Stimulated activated CD4-positive, alpha-beta T cell treated with anti-CD3 and anti-CD28 coated beads, Interleukin-12 subunit alpha, Interleukin-12 subunit beta, amount 100 ng/mL, for 48 hours (primary cell): ENCODE data around the gene HIVEP2.

Source experiments
- DNase-seq, 3 donors: peaks; one replicate each; pipeline ENCODE4 v3.0.0-alpha.2; 2020; ENCODE audit warnings: low read depth in 2 of 3, low spot score in 1 of 3

Gene HIVEP2

DNA sequence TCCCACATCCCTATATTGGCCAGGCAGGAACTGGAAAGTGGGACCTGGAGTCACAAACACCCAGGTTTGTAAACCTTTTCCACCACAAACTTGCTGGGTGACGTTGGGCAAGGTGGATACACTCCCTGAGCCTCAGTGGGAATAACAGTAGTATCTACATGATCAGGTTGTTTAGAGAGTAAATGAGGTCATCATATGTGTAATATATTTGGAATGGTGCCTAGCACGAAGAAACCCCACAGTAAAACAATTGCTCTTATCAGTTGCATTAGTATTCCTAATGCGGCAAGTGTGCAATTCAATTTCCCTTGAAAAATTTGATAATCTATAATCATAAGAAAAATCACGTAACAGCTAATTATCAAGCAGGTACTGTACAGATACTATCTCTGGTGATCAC is 51.9 kb downstream of the HIVEP2 start:
- DNase-seq: no peak

DNA sequence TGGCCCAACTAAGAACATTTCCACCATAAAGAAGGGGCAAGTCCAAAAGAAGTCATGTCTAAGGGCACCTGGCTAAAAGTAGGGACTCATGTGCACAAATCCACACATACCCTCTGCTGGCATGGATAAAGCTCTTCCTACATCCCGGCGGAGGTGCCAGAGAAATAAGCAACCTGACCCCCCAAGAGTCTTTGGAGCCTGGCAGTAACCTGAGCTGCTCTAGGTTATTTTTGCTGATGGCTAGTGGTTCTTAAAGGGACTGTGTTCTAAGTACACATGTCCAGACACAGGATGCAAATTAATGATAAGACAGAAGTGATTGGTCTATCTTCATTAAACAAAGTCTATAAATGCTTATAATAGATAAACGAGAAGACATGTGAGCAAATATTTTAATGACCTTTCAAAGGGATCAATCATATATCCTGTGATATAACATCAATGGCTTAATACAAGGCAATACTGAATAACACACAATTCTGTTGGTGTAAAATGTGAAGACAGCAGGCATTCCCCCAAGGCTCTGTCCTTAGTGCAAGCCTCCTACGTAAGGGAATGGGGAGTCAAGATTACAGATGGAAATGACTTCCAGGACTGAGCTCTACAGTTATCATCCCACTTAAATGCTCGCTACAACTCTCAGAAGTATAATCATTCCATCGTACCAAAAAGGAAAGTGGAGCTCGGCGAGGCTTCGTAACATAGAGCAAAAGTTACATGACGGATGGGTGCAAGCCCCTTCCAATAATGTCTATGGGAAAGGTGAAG is 52.5 kb downstream of the HIVEP2 start:
- DNase-seq: no peak

DNA sequence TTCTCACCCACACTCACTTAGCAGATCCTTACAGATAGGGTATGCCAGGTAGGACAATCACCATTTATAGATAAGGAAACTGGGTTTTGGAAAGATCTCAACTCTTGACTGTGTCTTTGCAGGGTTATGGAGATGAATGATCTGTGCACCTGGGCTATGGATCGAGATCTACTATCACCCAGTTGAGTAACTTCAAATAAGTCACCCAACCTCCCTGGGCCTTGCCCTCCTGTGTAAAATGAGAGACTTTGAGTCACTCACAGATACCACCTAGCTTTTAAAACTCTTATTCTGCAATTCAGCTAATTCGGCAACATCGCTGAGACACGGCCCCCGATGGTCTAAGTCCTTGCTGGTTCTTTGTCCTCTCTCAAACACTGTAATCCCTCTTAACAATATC is 53.5 kb downstream of the HIVEP2 start:
- DNase-seq: no peak

DNA sequence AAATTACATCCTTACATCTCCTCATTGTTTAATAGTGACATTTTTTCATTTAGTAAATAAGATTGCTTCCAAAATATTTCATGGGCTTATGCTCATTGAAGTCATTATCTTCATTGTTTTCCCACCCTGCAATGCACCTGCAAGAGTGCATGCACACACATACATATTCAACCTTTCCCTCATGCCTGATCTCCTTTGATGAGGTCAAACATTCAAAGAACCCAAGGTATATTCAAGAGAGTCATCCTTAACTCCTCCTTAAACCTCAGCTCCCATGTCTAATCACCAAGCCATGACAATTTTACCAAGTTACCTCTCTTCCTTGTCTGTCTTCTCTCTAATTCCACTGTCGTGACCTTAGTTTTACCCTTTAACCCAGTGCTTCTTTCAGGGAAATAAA is 56.5 kb downstream of the HIVEP2 start:
- DNase-seq: no peak

DNA sequence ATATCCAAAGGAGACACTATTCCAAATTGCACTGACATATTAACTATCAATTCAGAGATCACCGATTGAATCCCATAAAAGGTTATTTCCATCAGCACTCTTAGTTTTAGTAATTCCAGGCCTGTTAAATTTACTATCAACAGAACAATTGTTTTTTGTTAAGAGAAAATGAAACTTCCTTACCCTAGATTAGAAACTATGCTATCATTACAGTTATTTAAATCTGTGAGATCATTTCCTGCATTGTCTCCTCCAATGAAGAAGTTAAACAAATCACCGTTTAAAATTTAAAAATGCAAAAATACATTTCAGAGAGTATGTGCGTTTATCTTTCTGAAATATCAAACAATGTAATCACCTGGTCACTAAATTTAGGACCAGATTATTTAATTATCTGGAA is 57.5 kb downstream of the HIVEP2 start:
- DNase-seq: no peak

DNA sequence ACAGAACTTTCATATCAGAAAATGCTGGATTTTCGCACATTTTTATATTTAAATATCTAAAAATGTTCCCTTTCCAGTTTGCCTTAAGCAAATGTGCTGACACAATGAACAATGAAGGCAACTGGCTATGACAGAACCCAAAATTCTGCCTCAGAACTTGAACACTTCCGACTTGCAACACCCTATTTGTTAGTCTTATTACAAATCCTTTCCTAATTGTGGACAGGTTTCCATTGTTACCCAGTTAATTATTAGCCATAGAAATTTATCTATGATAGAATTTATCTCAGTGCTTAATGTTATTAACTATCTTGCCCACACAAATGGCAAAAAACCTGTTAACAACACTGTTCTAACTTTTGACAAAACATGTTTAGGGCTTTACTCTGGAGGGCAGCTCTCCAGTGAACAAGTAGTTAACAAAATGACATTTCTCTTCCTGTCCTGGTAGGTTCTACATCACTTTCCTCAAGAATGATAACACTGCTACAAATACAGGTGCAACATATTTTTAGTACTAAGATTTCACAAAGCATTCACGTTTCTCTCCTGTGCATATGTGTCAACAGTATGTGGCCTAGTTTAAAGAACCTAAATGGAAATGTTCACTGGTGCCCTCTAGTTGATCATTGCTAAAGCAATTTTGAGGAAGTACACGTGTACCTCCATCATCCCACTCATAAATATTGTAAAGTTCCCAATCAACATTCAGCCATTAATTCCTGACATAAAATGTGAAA is 58.4 kb downstream of the HIVEP2 start:
- DNase-seq: no peak

DNA sequence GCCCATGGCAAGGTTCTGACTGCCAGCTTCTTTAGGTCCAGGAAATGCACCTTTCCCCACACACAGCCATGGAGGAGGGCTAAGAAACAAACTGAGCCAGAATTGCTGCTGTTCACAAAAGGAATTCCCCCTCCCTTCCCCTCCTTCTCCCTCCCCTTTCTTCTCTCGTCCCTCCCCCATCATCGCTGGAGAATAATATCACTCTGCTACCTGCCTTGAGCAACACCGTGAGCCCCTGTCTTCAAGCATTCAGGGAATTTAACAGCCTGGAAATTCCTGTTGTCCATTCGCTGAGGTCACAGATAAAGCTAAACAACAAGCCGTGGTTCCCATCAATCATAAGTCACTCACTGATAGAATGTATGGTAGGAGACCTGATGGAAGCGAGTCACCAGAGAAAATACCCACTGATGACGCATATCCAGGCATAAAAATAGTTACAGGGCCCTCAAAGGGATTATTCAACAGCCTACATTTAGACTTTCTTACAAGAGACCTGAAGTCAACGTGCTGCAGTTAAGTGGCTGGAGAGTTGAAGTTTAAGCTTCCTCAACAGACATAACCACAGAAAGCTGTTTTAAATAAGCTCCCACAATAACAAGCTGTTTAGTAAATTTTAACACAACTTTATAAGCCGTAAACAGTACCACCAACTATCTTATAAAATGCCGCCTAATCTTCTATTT is 59.7 kb downstream of the HIVEP2 start:
- DNase-seq: peak in 1 of 3 donors; percentile 44

DNA sequence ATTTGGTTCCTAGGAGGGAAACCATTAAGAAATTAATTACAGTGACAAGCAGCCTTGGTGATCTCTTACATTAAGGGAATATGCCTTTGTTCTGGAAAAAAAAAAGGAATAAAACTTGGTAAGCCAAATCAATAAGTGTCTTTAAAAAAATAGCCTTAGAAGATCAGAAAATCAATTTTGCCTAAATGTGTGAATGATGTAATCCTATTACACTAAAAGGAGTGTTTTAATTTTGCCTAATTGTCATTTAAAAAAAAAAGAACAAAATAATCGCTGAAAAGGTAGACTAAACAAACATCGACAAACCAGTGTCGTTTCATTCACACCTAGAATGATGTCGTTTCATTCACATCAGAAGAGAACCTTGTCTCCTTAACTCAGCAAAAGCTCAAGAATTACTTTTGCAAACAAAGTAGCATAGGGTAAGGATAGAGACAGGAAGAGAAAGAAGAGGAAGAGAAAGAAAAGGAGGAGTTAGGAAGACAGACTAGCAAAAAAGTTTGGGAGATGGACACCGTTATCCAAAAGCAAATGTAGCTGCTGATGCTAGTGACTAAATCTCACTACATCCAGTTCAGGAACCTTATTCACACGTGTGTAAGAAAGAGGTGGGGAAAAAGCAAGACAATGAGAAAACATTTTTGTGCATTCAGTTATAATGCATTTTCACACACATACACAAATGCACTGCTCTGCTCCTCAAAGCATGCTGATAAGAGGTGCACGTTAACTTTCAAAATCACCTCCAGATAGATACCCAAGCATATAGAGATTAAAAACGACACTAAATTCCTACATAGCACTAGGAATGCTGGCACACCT is 60.6 kb downstream of the HIVEP2 start:
- no peak for DNase-seq

DNA sequence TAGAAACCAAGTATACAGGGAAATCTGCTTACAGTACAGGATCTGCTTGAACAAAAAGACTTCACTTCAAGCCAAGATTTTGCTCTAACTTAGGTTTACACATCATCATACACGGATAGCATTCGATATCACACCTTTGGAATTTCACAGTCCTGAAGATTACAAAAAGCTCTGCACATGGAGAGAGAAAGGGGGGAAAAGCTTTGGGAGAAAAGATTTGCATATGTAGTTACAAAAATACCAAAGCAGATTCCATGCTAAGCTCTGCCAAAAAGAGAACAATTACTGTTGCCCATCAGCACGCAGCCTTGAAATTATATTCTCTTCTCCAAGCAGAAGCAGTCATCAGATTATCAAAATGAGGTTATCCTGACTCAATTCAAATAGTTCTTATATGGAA is 62.0 kb downstream of the HIVEP2 start:
- no peak for DNase-seq

DNA sequence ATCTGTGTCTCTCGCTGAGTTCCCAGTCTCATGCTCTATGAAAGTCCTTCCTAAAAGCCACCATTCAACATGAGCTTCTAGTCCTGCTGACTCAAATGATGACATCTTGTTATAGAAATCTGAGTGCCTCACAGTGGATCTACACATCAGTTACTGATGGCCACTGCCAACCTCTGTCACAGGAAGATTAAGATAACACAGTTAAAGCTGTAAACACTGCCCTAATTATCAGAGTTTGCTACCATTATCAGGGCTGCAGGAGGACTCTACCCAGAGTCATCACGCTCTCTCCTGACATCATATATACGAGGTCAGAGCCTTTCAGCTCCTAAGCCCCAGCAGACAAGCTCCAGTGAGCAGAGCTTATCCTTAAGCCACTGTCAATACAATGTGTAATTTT is 63.2 kb downstream of the HIVEP2 start:
- no peak for DNase-seq

DNA sequence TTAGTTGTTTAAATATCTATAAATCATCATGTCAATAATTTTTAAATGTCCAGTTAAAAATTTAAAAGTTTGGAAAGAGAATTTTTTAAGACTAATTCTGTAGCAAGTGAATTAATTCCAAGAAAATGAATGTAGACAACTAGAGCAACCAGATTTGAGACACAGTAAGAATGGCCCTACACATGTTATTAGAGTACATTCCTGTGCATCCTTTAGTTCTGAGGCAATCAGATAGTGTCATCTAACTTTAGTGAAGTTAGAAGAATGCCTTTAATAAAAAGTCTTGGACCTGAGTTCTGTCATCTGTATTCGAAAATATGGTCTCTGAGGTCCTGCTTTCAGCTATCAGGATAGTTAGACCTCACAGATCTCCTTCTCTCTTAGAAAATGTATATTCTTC is 63.7 kb downstream of the HIVEP2 start:
- DNase-seq: no peak

DNA sequence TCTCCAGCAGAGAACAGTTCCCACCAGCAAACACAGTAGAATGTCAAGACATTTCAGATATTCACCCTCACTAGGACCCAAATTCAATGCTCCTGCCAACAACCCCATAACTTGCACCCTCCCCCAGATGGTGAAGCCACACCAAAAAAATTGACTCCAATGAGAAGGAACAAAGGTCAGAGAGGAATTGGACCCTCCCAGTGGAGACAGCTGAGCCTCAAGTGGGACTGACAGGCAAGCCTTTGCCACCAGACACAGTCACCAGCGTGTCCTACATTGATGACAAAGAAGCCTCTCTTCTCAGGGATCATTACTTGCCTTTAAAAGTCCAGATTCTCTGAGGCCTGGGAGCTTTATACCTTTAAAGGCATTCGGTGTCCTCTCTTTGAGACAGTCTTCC is 64.8 kb downstream of the HIVEP2 start:
- DNase-seq: no peak

DNA sequence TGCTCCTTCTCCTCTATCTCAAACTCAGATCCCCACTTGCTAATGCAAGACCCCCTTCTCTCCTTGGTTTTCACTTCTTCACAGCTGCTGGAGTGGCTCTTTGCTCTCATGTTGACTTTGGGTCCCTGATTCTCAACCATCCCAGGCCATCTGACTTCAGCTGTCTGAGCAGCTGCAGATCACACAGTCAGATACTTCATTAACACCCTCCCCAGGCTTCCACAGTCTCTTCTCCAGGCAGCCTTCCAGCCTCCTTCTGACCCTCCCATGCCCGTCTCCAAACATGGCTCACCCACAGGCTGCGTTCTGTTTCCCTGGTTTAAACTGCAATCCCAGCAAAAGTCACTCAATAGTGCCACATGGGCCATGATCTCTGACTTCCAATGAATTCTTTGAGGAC is 65.4 kb downstream of the HIVEP2 start:
- no peak for DNase-seq

DNA sequence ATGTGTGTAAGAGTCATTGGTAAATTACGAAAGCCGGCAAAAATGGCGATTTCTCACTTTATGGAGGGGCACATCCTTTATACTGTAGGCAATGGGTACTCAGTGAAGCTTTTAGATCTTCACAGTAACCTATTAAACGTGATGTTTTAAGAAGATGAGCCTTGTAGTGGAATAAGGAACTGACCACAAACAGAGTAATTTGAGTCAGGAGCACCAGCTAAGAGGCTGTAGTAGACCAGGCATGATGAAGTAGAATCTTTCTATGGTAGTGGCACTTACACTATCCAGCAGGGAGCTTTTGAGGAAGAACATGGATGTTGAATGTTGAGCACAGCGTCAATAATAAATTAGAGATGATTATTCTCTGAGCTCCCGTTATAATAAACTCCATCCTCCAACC is 65.9 kb downstream of the HIVEP2 start:
- no peak for DNase-seq

DNA sequence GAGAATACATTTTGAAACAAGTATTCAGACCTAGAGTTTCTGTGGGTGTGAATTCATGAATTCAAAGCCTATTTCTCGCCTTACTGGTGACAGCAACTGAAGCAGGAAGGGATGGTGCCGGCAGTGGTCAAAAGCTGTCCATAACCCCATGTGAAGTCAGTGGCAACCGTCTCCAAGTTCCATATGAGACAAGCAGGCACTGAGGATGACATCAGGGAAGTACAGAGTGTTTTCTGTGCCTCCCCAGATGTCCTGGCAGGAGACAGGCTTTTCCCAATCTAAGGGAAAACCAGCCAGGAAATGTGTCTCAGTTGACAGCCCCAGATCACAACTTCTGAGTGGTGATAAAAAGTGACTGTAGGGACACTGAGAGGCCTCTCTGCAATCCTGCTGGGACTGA is 66.6 kb downstream of the HIVEP2 start:
- no peak for DNase-seq

DNA sequence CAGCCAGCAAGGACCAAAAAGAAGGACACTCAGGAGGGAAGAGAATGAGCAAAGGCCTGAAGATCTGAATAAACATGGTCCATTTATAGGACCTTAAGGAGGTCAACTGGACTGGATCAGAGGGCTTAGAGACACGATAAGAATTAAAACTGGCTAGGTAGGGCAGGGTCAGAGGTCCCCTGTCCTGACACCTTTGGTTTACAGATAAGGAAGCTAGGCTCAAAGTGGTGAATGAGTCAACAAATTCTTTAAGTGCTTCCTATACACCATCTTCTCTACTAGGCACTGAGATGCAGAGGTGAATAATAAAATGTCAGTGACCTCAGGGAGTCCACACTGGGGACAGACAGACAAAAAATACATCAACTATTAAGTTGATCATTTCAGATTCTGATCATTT is 70.3 kb downstream of the HIVEP2 start:
- DNase-seq: no peak

DNA sequence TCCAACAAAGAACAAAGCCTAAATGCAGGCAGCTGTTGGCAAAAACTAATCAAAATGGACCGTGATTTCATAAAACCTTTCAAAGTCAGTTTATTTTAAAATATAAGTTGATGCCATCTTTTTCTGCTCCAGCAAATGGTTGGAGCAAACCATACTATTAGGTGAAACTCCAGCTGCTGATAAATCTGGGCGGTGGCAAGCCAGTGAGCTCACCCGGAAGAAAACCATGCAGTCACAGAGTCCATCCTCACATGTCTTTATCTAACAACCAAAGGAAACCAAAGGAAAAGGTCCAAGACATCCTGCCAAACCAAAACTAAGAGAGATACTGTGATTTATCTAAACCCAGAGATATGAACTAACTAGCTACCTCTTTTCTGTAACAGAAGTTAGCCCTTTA is 72.6 kb downstream of the HIVEP2 start:
- no peak for DNase-seq

DNA sequence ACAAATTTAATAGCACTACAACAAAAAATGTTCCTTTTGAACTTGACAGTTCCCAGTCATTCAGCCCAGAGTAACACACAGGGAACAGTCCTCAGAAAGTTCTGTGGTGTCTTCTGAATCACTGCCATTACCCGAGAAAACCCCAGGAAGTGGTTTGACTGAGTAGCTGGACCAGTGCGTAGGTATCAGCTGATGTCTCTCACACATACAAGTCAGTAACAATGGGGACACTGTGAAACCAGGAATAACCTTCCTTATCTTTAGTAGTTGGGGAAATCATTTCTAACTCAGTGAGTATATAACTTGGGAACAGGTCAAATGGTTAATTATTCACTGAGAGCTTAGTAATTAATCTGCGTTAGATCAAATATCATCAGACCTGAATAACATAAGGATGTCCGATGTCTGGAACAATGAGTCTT is 73.1 kb downstream of the HIVEP2 start:
- peak in 2 of 3 donors; percentile 37 to 60 for DNase-seq

DNA sequence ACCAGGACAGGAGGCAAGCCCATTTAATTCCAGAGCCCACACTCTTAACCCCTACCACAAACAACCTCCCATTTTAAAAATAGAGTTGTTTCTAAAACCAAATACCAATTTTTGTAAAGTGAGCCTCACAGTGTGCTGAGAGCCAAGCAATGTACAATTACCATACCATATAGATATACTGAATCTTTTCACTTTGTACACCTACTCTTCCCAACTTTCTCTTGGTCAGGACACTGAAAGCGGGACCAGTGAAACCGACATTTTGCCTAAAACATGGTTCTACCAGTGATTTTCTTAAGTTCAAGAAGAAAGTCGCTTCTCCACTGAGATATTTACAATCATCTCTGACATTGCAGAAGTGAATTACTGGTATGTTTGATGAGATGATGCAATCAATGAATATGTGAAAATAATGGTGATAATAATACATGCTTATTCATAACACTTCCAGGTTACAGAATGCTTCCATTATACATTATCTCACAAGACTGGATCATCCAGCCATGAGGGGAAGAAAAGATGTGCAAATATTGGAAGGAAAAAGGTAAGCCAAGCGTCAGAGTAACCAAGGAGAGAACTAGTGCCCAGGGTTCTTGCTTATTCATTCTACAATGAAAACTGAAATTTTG is 74.1 kb downstream of the HIVEP2 start:
- DNase-seq: no peak

DNA sequence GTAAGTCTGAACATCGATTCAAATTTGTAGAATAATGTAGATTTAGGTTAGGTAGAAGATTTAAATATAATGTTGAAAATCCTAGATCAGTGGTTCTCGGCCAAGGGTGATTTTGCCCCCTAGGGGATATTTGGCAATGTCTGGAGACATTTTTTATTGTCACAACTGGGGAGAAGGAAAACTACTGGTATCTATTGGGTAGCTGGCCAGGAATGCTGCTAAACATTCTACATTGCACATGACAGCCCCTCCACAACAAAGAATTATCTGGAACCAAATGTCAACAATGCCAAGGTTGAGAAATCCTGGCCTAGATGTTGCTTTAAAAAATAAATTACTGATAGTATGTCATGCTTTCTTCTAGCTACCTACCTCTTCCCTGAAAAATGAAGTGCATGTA is 76.1 kb downstream of the HIVEP2 start:
- DNase-seq: no peak
